Endothelial cell of umbilical vein (primary cell): Measurements from ENCODE around the gene GDPD4. TPM values are rescaled to one million over a fixed set of nuclear protein-coding genes. Genes with fewer than 3 reads are reported as not detected.

ENCODE experiments used
- BruUV-seq: library from RNA; stranded (reverse); fragments of 400-500 nt; replicated peaks from 2 replicates; lab custom pipeline; 2021; lab: Mats Ljungman, UMichigan
- CTCF ChIA-PET: fragments of 300-600, 350-600 bp; sonication (Branson Sonifier 250); formaldehyde crosslinking; loops from one replicate; lab custom pipeline; 2021; ENCODE audit warnings: antibody characterized with exemption, inconsistent platforms; lab: Charles Lee
- POLR2A ChIA-PET: fragments of 300-600, 350-600 bp; sonication (Branson Sonifier 250); formaldehyde crosslinking; loops from one replicate; lab custom pipeline; 2021; ENCODE audit warnings: antibody characterized with exemption, inconsistent platforms; lab: Charles Lee
- DNase-seq: peaks from one replicate; pipeline ENCODE4 v3.0.0-alpha.2; 2011; ENCODE audit warnings: low read depth, low spot score
- FAIRE-seq: peaks from 2 replicates; lab custom pipeline; 2011; peaks lifted over from hg19 to GRCh38; lab: Jason Lieb, UNC
- H2AFZ ChIP-seq: 2 replicates; pipeline ENCODE4 v1.6.0; 2012; ENCODE audit warnings: low read depth, low read length, control low read depth, inconsistent platforms
- H3K27ac ChIP-seq: 2 replicates; pipeline ENCODE4 v1.5.1; 2011; ENCODE audit warnings: low read depth, mild to moderate bottlenecking, control low read depth, low read length, moderate library complexity; ENCODE audit not compliant: insufficient read depth
- H3K27me3 ChIP-seq, 2 experiments: 2 replicates each; pipeline versions ENCODE4 v1.6.0 to v1.6.1; 2011; ENCODE audit warnings: low read length in 2 of 2, mixed read lengths in 1 of 2; ENCODE audit not compliant: control insufficient read depth in 2 of 2, insufficient read depth in 2 of 2
- H3K36me3 ChIP-seq, 2 experiments: 2 replicates in 1 of 2; 3 replicates in 1 of 2; pipeline ENCODE4 v1.5.1; 2011; ENCODE audit warnings: low read length in 2 of 2, mild to moderate bottlenecking in 1 of 2, moderate library complexity in 1 of 2; ENCODE audit not compliant: control insufficient read depth in 2 of 2, insufficient read depth in 2 of 2; ENCODE audit errors: extremely low read depth in 1 of 2
- H3K4me1 ChIP-seq: 3 replicates; pipeline ENCODE4 v1.5.1; 2011; ENCODE audit warnings: mild to moderate bottlenecking, low read length; ENCODE audit not compliant: control insufficient read depth, insufficient read depth; ENCODE audit errors: extremely low read depth
- H3K4me2 ChIP-seq: 2 replicates; pipeline ENCODE4 v1.6.1; 2011; ENCODE audit warnings: low read length, control low read depth, mixed read lengths; ENCODE audit not compliant: insufficient read depth
- H3K4me3 ChIP-seq, 3 experiments: fragments of 200-600 bp in 1 of 3; sonication (generic), shearing (Covaris generic) in 1 of 3; replicated peaks in 1 of 3; 2 replicates each; pipeline ENCODE4 v1.5.1; 2011 to 2016; ENCODE audit warnings: control low read depth in 3 of 3, low read length in 3 of 3, mild to moderate bottlenecking in 2 of 3, inconsistent platforms in 1 of 3, low read depth in 1 of 3, moderate library complexity in 1 of 3; ENCODE audit not compliant: insufficient read depth in 1 of 3
- H3K79me2 ChIP-seq: 2 replicates; pipeline ENCODE4 v1.6.0; 2012; ENCODE audit warnings: low read length, inconsistent platforms; ENCODE audit not compliant: control insufficient read depth, insufficient read depth
- H3K9ac ChIP-seq: replicated peaks from 2 replicates; pipeline ENCODE3; 2011; ENCODE audit warnings: low read length, control low read depth; ENCODE audit not compliant: insufficient read depth; ENCODE audit errors: extremely low read depth
- H3K9me1 ChIP-seq: replicated peaks from 3 replicates; pipeline ENCODE4 v1.6.0; 2011; ENCODE audit warnings: mild to moderate bottlenecking, low read length; ENCODE audit not compliant: control insufficient read depth, insufficient read depth; ENCODE audit errors: extremely low read depth
- H3K9me3 ChIP-seq: replicated peaks from 2 replicates; pipeline ENCODE4 v1.5.1; 2012; ENCODE audit warnings: low read length, inconsistent platforms; ENCODE audit not compliant: control insufficient read depth, insufficient read depth
- H4K20me1 ChIP-seq: replicated peaks from 2 replicates; pipeline ENCODE3; 2011; ENCODE audit warnings: mild to moderate bottlenecking, low read length; ENCODE audit not compliant: control insufficient read depth, insufficient read depth; ENCODE audit errors: extremely low read depth
- EZH2 ChIP-seq: IDR thresholded peaks from 2 replicates; pipeline ENCODE4 v1.6.1; 2012; ENCODE audit warnings: borderline replicate concordance, low read depth, mild to moderate bottlenecking, moderate library complexity, low read length, inconsistent platforms; ENCODE audit not compliant: severe bottlenecking
- FOS ChIP-seq: IDR thresholded peaks from 2 replicates; pipeline ENCODE4 v1.6.1; 2011; ENCODE audit warnings: mild to moderate bottlenecking, low read length, moderate library complexity, borderline replicate concordance; ENCODE audit not compliant: insufficient read depth
- GATA2 ChIP-seq: IDR thresholded peaks from 2 replicates; pipeline ENCODE4 v1.7.0; 2011; ENCODE audit warnings: low read depth, mild to moderate bottlenecking, moderate library complexity, mixed read lengths, low read length; ENCODE audit not compliant: insufficient read length, insufficient read depth
- JUN ChIP-seq: IDR thresholded peaks from 2 replicates; pipeline ENCODE4 v1.6.1; 2011; ENCODE audit warnings: borderline replicate concordance, low read depth; ENCODE audit not compliant: insufficient read length, insufficient read depth
- MAX ChIP-seq: IDR thresholded peaks from 2 replicates; pipeline ENCODE4 v1.6.1; 2011; ENCODE audit not compliant: insufficient read depth, insufficient read length
- MYC ChIP-seq: IDR thresholded peaks from one replicate; pipeline ENCODE4 v1.6.1; 2011; ENCODE audit warnings: mild to moderate bottlenecking, low read depth, low read length
- POLR2A ChIP-seq: IDR thresholded peaks from 2 replicates; pipeline ENCODE4 v1.6.1; 2012; ENCODE audit warnings: low read depth, mild to moderate bottlenecking, control low read depth, low read length
- POLR2AphosphoS5 ChIP-seq: IDR thresholded peaks from 2 replicates; pipeline ENCODE4 v1.6.1; 2012; ENCODE audit warnings: low read depth, mild to moderate bottlenecking, control low read depth, low read length, moderate library complexity; ENCODE audit not compliant: insufficient read depth
- dilution Hi-C: fragments of 300-500 bp; cut with MboI; formaldehyde crosslinking; loops from one replicate; pipeline ENCODE4 v1.15.0; 2019; ENCODE audit warnings: low sequenced_read_pairs; ENCODE audit not compliant: extremely low pct_ligation_motif_present
- intact Hi-C: fragments of 100-400 bp; cut with micrococcal nuclease; formaldehyde crosslinking; loops from one replicate; pipeline ENCODE4 v1.10.0; 2022
- polyA plus RNA-seq, 4 experiments: library from polyadenylated mRNA; depleted of rRNA in 3 of 4; stranded (reverse) in 3 of 4; unstranded in 1 of 4; fragments of >200 nt; gene quantifications; 2 replicates each; pipeline versions ENCODE4 v1.2.1 to v1.2.3, GENCODE V29; 2011 to 2012; ENCODE audit warnings: missing spikeins in 1 of 4
- total RNA-seq: library from RNA; stranded (reverse); gene quantifications from 2 replicates; pipeline ENCODE4 v1.2.3, GENCODE V29; 2021
- TF ChIP-seq, protein P1 (sequence below), 2 donors: IDR thresholded peaks; 1 replicate in 1 of 2; 2 replicates in 1 of 2; pipeline ENCODE4 v1.5.1; 2011; ENCODE audit warnings: low read length in 2 of 2, mild to moderate bottlenecking in 2 of 2, moderate library complexity in 2 of 2, control low read depth in 1 of 2, inconsistent platforms in 1 of 2, low read depth in 1 of 2; ENCODE audit not compliant: insufficient read depth in 1 of 2; ENCODE audit errors: extremely low read depth in 1 of 2

The GDPD4 gene
- total and polyA plus RNA-seq, 2 donors (not counting 3 experiments of a cell fraction or from before 2014, with no cell fraction given) = not detected

GRCh38 chr11:77179681-77180080 lies 121.8 kb downstream of the GDPD4 start:
- CTCF ChIA-PET = interaction anchor here (1.4 kb wide), 1 partner anchor 53 kb away, joined by 5 read pairs; no protein-coding TSS in a partner anchor

More at GRCh38 chr11:77179681-77180080, 121.8 kb downstream of the GDPD4 start:
- intact Hi-C loops = no loop called here
- POLR2A ChIA-PET = no interaction called here
- Histone ChIP-seq H3K36me3 (no peaks in the 10 kb centered on the region), H3K4me1 (no peaks in the 10 kb centered on the region), H3K9me3 (no peaks in the 10 kb centered on the region), H3K4me2 (no peak overlapping the region), H4K20me1 (no peaks in the 10 kb centered on the region), H3K9ac (no peak overlapping the region), H3K9me1 (no peaks in the 10 kb centered on the region), H3K27me3 (no peaks in the 10 kb centered on the region), H3K4me3 (no peak overlapping the region), H2AFZ (no peak overlapping the region), H3K79me2 (no peaks in the 10 kb centered on the region), H3K27ac (no peak overlapping the region)
- no peak for TF ChIP-seq FOS
- TF ChIP-seq POLR2AphosphoS5 = no peak
- no peak for TF ChIP-seq MYC
- no peak for TF ChIP-seq EZH2
- TF ChIP-seq, protein P1, sequence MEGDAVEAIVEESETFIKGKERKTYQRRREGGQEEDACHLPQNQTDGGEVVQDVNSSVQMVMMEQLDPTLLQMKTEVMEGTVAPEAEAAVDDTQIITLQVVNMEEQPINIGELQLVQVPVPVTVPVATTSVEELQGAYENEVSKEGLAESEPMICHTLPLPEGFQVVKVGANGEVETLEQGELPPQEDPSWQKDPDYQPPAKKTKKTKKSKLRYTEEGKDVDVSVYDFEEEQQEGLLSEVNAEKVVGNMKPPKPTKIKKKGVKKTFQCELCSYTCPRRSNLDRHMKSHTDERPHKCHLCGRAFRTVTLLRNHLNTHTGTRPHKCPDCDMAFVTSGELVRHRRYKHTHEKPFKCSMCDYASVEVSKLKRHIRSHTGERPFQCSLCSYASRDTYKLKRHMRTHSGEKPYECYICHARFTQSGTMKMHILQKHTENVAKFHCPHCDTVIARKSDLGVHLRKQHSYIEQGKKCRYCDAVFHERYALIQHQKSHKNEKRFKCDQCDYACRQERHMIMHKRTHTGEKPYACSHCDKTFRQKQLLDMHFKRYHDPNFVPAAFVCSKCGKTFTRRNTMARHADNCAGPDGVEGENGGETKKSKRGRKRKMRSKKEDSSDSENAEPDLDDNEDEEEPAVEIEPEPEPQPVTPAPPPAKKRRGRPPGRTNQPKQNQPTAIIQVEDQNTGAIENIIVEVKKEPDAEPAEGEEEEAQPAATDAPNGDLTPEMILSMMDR (IDR thresholded peaks at IDR 0.05; ENCODE audit: extremely low read depth in 1 of 2, insufficient read depth in 1 of 2, low read depth in 1 of 2, low read length in 2 of 2) = no peak
- TF ChIP-seq POLR2A = no peak
- no peak for TF ChIP-seq JUN
- TF ChIP-seq MAX = no peak
- no peak for TF ChIP-seq GATA2
- DNase-seq = no peak
- no TSS peak for BruUV-seq
- dilution Hi-C loops = no loop called here
- FAIRE-seq = no peak
